NB4 (cell line): ENCODE data around the gene CCDC87.

ENCODE experiments used
- MAX ChIP-seq: IDR thresholded peaks from 2 replicates; pipeline ENCODE4 v1.6.1; 2011; ENCODE audit warnings: low read depth, low read length
- MYC ChIP-seq: IDR thresholded peaks from 2 replicates; pipeline ENCODE4 v1.6.1; 2011; ENCODE audit warnings: low read depth, low read length
- POLR2A ChIP-seq: IDR thresholded peaks from 2 replicates; pipeline ENCODE4 v1.6.1; 2011; ENCODE audit warnings: mild to moderate bottlenecking; ENCODE audit not compliant: insufficient read length; ENCODE audit errors: extremely low read depth
- TF ChIP-seq, protein P1 (sequence below): IDR thresholded peaks from one replicate; pipeline ENCODE4 v1.5.1; 2012; ENCODE audit warnings: low read depth, low read length

DNA sequence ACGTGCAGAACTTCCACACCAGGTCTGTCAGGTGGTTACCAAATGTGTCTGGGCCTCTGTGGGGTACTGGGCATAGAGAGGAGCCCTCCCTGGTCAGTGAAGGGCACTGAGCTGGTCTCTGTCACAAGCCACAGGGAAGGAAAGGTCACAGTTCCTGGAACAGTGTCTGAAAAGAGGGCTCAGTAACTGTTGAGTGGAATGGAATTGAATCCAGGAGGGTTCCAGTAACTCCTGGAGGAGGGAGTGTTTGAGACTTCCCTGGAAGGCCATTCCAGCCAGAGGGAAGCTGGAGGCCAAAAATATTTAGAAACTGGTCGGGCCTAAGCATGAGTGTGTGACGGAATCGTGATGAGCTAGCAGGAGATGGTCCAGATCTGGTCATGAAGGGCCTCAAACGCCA, 38.3 kb downstream of the CCDC87 start:
- TF ChIP-seq, protein P1, sequence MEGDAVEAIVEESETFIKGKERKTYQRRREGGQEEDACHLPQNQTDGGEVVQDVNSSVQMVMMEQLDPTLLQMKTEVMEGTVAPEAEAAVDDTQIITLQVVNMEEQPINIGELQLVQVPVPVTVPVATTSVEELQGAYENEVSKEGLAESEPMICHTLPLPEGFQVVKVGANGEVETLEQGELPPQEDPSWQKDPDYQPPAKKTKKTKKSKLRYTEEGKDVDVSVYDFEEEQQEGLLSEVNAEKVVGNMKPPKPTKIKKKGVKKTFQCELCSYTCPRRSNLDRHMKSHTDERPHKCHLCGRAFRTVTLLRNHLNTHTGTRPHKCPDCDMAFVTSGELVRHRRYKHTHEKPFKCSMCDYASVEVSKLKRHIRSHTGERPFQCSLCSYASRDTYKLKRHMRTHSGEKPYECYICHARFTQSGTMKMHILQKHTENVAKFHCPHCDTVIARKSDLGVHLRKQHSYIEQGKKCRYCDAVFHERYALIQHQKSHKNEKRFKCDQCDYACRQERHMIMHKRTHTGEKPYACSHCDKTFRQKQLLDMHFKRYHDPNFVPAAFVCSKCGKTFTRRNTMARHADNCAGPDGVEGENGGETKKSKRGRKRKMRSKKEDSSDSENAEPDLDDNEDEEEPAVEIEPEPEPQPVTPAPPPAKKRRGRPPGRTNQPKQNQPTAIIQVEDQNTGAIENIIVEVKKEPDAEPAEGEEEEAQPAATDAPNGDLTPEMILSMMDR = no peak
- TF ChIP-seq MAX (no peak), POLR2A (no peak), MYC (no peak)
